HG02852 (cell line): Measurements from ENCODE around the gene SHROOM2.
A peak's percentile ranks its signal among the peaks of the same experiment; 100 is the strongest.

ENCODE experiments used
- ATAC-seq: cut with Tn5 transposase; IDR thresholded peaks from one replicate; pipeline ENCODE4 v1.9.1; 2021; ENCODE audit warnings: mild to moderate bottlenecking, moderate library complexity; ENCODE audit not compliant: unreplicated experiment

SHROOM2 gene

DNA sequence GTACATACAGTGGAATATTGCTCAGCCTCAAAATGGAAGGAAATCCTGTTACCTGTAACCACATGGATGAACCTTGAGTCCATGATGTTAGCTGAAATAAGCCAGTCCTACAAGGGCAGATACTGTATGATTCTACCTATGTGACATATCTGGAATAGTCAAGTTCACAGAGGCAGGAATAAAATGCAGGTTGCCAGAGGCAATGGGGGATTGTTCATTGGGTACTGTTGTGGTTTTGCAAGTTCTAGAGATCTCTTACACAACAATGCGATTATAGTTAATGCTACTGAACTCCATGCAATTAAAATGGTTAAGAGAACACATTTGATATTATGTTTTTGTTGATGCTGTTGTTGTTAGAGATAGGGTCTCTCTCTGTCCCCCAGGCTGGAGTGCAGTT is 74.6 kb downstream of the SHROOM2 start:
- ATAC-seq = no peak

- no peak for ATAC-seq
Observed at GRCh38 chrX:9861711-9862110, 75.5 kb downstream of the SHROOM2 start.

DNA sequence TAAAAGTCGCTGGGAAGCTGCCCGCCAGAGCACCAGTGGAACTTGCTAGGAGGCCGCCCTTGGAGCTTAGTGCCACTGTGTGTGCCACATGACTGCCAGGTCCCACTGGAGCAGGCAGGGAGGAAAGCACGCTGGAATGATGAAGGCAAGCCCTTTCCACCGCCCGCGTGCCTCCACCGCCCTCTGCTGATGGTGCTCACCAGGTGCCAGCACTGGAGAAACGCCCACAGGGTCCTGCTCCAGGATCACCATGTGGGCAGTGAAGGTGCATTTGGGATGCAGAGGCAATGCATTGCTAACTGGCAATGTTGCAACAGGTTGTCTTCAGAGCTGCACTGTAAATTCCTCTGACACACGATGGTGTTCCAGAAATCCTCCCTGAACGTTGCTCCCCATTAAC is 76.3 kb downstream of the SHROOM2 start:
- ATAC-seq = no peak

DNA sequence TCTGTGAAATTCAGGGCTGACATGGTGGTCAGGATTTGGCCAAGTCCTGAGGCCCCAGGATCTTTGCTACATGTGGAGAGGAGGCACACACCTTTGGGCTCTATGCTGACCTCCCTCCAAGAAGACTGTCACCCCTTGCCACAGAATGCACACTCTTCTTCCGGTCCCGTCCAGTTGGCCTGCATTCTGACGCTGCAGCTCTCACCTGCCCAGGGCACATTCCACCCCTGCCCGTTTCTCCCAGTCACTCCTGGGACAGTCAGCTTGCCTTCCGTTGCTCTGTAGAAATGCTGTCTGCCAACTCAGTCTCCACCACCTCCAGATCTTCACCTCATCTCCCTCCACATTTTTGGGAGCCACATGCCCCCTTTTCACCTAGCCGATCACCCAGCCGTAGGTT is 76.7 kb downstream of the SHROOM2 start:
- ATAC-seq = no peak

GRCh38 chrX:9864011-9864410 is 77.8 kb downstream of the SHROOM2 start:
- no peak for ATAC-seq

GRCh38 chrX:9865804-9866472 is 79.7 kb downstream of the SHROOM2 start:
- ATAC-seq = no peak

- ATAC-seq = no peak
Observed at GRCh38 chrX:9866633-9867032, 80.4 kb downstream of the SHROOM2 start.

DNA sequence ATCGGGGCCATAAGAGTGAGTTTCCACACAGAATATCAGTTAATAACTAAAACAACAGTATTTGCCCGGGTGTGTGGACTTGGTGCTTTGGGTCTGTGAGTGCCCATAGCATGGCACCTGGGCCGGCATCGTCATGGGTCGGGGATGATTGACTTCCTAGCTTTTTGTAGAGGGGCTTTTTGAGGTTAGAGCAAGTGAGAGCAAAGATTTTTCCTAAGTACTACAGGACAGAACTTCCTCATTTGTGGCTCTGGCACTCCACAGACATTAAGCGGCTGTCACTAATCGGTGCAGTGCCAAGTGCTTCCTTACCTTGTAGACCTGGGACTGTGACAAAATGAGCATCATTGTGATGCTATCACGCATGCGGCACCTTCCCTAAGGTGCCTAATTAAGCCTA is 81.0 kb downstream of the SHROOM2 start:
- ATAC-seq = no peak

DNA sequence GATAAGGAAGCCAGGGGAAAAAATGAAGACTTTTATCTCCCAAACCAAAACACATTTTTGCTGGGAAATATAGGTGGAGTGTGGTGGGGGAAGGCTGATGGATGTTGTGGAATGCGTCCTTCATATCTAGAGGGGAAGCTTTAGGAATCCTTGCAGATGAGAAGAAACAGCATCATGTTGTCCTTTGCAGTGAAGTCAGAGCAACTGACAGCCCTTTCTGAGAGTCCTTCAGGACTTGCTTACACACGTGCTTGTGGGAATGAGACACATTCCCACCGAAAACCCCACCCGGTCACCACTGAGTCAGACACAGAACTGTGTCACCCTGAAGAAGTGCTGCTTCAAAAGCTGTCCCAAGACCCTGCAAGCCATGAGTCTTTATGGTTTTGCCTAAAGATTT is 81.5 kb downstream of the SHROOM2 start:
- no peak for ATAC-seq

GRCh38 chrX:9871701-9872268 is 85.6 kb downstream of the SHROOM2 start:
- ATAC-seq = no peak

- no peak for ATAC-seq
Observed at GRCh38 chrX:9873360-9873759, 87.1 kb downstream of the SHROOM2 start.

- peak; percentile 98 for ATAC-seq
Observed at GRCh38 chrX:9873952-9874351, 87.7 kb downstream of the SHROOM2 start.

GRCh38 chrX:9874483-9874882 is 88.3 kb downstream of the SHROOM2 start:
- no peak for ATAC-seq

- ATAC-seq = no peak
Observed at GRCh38 chrX:9875801-9876200, 89.6 kb downstream of the SHROOM2 start.

GRCh38 chrX:9876201-9876600 is 90.0 kb downstream of the SHROOM2 start:
- no peak for ATAC-seq

GRCh38 chrX:9878146-9878820 is 92.1 kb downstream of the SHROOM2 start:
- ATAC-seq = no peak

- no peak for ATAC-seq
Observed at GRCh38 chrX:9880237-9880636, 94.0 kb downstream of the SHROOM2 start.

GRCh38 chrX:9880870-9881269 is 94.6 kb downstream of the SHROOM2 start:
- no peak for ATAC-seq

DNA sequence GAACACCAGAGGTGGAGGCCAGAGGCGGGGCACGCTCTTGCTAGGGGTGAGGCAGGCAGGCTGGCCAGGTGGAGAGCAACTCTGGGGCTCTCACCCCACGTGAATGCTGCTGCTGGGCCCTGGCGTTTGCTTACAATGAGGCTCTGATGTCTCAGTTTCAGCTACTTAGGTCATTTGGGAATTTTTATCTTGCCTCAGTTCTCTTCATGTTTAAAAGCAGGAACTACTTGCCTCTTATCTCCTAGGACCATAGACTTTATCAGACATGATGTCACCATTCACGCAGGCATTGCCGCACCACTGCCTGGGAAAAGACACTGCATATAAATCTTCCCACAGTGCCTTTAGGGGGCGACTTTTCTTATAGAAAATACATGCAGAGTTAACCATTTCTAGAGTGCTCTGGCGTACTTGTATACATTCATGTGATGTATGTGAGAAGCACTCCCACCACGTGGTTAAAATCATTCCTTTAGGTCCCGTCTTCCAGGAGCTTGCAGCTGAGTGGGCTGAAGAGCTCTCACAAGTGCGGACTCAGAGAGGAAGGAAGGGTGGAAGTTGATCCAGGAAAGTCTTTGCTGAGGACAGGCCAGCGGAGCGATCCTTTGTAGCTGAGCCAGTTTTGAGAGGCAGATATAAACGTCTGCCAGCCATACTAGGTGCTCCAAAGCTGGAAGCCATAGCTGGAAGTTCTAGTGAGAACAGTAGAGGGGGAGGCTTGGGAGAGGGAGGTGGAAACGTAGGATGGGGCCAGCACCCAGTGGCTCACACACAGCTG is 96.6 kb downstream of the SHROOM2 start:
- ATAC-seq = no peak

DNA sequence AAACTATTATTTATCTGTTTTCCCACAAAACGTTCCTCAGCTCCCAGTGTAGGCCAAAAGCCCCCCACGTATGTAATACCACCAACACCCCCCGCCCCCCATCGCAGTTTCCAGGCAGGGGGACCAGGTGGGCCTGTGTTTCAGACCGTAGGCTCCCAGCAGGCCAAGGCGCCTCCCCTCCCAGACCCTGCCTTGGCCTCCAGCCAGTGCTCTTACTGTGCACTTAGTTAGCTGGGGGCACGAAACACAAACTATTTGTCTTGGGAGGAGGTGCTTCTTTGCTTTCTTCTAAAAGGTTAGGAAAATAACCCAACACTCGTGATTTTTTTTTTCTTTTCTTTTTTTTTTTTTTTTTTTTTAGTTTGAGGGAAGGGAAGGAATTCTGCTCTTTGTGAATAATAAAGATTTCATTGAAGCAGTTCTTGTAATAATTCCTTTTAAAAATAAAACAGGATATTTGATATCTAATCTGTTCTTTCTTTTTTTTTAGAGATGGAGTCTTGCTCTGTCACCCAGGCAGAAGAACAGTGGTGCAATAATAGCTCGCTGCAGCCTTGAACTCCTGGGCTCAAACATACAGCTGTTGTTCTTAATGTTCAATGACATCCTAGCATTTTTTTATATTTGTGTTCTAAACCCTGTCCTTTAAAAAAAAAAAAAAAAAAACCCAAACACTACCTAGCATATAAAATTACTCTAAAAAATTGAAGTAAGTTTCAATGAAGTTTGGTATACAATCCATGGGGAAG is 98.0 kb downstream of the SHROOM2 start:
- ATAC-seq = no peak

GRCh38 chrX:9885150-9885549 is 98.9 kb downstream of the SHROOM2 start:
- peak; percentile 81 for ATAC-seq
